ENCODE results near the gene BSN.

BSN gene

GRCh38 chr3:49719214-49719884 lies 165.1 kb downstream of the BSN start, which contains the start of gene AMIGO3:
TSS of gene AMIGO3 (minus strand) at chr3:49719684. CDS start at chr3:49719465, 219 bp downstream.
- peak; percentile 88 for DNase-seq
